Measurements from ENCODE around the gene EIF1.

DNA sequence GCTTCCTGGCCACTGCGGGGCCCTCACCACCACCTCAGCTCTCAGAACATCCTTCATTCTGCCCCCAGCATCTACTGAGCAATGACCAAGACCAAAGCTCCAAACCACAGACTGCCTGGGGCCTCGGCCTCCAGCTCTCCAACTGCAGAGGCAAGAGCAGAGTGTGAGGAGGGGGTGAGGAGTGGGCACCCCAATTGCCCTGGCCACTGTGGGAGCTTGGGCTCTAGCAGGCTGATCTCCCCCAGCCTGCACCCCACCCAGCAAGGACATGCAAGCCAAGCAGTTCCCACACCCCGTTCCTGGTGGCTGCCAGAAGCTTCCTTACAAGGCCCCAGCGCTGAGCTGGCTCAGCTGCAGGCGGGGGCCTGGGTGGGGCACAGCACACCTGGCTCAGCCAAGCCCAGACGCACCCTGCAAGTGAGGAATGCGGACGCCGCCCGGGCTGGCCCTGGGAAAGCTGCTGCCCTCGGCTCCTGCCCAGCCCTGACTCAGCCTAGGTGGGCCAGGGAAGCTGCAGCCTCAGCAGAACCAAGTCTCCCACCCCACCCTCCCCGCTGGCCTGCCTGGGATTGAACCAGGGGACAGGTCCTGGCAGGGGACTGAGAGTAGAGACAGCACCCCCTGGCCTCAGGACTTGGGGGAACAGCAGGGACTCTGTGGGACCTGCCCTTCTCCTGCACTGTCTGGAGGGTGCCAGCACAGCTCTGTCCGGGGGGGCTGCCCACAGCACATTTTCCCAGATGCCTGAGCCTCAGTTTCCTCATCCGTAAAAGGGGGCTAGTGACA is 34.6 kb upstream of the EIF1 start:
- TF ChIP-seq, protein P1, sequence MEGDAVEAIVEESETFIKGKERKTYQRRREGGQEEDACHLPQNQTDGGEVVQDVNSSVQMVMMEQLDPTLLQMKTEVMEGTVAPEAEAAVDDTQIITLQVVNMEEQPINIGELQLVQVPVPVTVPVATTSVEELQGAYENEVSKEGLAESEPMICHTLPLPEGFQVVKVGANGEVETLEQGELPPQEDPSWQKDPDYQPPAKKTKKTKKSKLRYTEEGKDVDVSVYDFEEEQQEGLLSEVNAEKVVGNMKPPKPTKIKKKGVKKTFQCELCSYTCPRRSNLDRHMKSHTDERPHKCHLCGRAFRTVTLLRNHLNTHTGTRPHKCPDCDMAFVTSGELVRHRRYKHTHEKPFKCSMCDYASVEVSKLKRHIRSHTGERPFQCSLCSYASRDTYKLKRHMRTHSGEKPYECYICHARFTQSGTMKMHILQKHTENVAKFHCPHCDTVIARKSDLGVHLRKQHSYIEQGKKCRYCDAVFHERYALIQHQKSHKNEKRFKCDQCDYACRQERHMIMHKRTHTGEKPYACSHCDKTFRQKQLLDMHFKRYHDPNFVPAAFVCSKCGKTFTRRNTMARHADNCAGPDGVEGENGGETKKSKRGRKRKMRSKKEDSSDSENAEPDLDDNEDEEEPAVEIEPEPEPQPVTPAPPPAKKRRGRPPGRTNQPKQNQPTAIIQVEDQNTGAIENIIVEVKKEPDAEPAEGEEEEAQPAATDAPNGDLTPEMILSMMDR (IDR thresholded peaks at IDR 0.05; ENCODE audit: low read length): no peak
- TF ChIP-seq EZH2 (IDR thresholded peaks at IDR 0.05; ENCODE audit: borderline replicate concordance, low read length): no peak

All from OCI-LY1 (cell line).